Measurements from ENCODE around the gene RASGRF1.
"Not testable (repeated sequence)": the region's sequence is repeated elsewhere in the genome, so short reads cannot be mapped to it uniquely, and the experiment has no call there.

The RASGRF1 gene

GRCh38 chr15:79090487-79091203 is at the start of gene RASGRF1:
Gene RASGRF1 (minus strand): TSS chr15:79090780. CDS start chr15:79090498, 282 bp downstream.
- in situ Hi-C loops (cut with MboI; ENCODE audit: low sequenced_read_pairs) = no loop called here

DNA sequence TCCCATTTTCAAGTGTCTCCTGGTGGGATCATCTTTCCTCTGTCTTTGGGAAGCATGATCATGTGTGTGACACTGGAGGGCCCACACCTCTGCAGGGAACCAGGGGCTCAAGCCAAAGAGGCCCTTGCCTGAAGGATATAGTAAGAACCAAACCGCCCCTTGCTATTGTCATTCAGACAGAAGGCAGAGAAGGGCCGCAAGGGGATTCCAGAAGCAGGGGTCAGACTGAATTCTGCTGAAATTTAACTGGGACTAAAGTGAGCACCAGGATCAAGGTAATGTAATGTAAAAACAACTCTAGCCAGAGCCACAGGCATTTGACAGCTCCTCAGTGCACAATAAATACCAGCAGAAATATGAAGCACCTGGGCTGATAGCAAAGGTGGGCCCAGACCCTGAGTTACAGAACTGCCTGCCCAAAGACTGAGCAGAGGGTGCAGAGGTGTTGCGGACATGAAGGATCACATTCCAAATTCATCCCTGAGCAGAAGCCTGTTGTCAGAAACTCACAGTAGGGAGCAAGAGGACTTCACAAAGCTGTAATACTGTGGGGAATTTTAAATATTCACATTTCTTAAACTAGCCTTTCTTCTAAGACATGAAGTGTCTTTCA is 46.0 kb upstream of the RASGRF1 start:
- in situ Hi-C loops (cut with MboI; ENCODE audit: low sequenced_read_pairs) = no loop called here

DNA sequence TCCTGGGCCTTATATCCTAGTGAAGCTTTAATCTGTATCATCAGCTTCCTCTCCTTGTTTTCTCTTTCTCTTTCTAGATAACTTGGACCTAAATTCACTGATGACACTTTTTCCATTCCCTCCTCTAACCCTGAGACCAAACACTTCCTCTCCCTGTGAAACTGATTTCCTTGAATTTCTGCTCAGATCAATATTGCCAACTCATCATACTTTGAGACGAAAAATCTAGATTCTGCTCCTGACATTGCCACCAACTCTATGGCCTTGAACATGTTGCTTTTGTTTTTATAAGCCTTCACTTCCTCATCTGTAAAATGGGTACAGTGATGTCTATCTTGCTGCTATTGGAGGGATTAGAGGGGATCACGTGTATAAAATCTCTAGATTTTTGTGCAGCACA is 42.7 kb upstream of the RASGRF1 start:
- in situ Hi-C loops (cut with MboI; ENCODE audit: low sequenced_read_pairs) = no loop called here

DNA sequence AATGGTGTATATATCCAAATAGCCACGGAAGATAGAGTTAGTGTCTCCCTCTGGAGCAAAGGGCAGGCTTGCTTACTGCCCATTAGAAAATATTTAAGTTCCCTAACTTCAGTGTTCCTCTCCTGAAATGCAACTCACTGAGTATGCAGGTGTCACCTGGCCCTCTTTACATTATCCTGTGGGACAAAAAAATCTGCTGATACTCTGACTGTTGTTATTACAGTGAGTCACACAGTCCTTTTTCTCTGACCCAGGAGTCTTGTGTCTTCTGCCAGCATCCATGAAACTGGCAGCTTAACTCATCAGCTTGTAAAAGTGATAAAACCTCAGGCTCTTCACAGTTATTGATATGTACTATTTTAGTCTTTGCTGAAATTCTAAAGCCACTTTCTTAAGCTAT is 42.2 kb upstream of the RASGRF1 start:
- in situ Hi-C loops (cut with MboI; ENCODE audit: low sequenced_read_pairs) = no loop called here

DNA sequence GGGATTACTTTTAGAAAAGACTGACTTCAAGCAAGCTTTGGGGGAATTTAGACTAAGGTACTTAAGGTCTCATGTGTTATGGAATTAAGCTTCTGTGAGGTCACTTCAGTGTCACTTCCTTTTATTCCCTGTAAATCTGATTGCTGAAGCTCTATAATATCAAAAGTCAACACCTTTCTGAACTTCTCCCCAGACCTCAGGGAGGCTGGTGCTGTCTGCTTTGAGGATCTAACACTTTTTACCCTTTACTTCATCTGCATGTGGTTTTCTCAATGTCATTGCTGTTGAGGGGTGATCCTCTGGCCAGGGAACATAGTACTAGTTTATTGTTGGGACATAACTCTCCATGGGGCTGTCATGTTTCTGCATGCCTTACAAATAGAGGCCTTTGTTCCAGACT is 41.8 kb upstream of the RASGRF1 start:
- in situ Hi-C loops (cut with MboI; ENCODE audit: low sequenced_read_pairs) = no loop called here

DNA sequence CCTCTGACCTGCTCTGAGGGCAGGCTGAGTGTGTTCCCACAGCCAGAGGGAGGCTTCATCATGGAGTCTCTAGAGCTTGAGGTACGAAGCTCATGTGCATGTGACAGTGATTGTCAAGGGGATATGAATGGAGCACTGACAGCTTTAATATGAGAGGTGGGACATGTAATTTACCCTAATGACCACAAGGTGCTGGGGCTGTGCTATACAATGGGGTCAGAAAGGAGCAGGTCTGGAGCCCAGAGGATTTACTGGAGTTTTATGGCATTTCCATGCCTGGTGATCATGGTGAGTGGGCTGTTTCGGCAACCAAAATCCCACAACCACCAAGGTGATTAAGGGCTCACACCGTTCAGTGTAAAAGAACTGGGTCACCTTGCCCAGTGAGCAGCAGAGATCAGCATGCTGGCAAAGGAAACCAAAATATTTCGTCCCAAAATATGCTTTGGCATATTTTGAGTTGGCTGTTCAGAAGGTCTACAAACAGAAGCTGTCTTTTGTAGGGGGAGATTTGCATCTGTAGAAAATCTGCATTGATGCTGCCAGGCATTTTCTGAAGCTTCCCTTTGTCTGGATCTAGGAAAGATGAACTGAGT is 40.1 kb upstream of the RASGRF1 start:
- in situ Hi-C loops (cut with MboI; ENCODE audit: low sequenced_read_pairs) = no loop called here

DNA sequence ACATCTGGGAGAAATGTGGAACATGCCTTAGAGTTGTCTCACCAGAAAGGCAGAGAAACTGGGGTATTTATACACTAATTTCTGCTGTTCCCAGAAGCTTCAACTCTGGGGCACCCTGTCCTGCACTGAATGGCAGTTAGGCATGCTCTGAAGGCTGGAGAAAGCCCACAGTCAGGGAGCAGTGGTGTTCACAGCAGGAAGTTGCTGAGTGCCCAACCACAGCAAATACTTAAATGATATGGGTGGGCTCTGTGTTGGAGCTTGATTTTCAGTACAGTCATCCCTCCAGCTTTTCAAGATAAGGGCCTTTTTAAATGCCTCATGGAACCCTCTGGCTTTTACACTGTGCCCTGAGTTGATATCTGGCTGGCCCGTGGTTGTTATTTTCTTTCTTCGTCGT is 38.7 kb upstream of the RASGRF1 start:
- in situ Hi-C loops (cut with MboI; ENCODE audit: low sequenced_read_pairs) = no loop called here

GRCh38 chr15:79128556-79128955 is 38.0 kb upstream of the RASGRF1 start:
- in situ Hi-C loops (cut with MboI; ENCODE audit: low sequenced_read_pairs) = no loop called here

- in situ Hi-C loops (cut with MboI; ENCODE audit: low sequenced_read_pairs) = no loop called here
These were observed 33.8 kb upstream of the RASGRF1 start for GRCh38 chr15:79124388-79124787.

- in situ Hi-C loops (cut with MboI; ENCODE audit: low sequenced_read_pairs) = no loop called here
These were observed 32.4 kb upstream of the RASGRF1 start for GRCh38 chr15:79122991-79123390.

GRCh38 chr15:79122391-79122790 is 31.8 kb upstream of the RASGRF1 start:
- in situ Hi-C loops (cut with MboI; ENCODE audit: low sequenced_read_pairs) = no loop called here

DNA sequence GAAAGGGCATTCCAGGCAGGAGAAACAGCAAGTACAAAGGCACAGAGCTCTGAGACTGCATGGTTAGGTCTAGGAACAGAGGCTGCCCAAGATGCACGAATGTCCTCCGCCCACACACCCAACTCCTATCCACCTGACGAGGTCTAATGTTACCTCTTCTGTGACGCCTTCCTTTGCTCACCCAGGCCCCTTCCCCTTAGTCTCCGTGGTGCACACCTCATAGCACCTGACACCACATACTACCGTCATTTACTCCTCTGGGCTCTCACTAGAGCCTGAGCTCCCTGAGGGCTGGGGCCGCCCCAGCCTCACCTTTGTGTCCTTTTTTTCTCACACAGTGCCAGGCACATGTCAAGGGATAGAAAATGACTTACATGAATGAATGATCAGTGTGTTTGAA is 31.0 kb upstream of the RASGRF1 start:
- in situ Hi-C loops (cut with MboI; ENCODE audit: low sequenced_read_pairs) = no loop called here

DNA sequence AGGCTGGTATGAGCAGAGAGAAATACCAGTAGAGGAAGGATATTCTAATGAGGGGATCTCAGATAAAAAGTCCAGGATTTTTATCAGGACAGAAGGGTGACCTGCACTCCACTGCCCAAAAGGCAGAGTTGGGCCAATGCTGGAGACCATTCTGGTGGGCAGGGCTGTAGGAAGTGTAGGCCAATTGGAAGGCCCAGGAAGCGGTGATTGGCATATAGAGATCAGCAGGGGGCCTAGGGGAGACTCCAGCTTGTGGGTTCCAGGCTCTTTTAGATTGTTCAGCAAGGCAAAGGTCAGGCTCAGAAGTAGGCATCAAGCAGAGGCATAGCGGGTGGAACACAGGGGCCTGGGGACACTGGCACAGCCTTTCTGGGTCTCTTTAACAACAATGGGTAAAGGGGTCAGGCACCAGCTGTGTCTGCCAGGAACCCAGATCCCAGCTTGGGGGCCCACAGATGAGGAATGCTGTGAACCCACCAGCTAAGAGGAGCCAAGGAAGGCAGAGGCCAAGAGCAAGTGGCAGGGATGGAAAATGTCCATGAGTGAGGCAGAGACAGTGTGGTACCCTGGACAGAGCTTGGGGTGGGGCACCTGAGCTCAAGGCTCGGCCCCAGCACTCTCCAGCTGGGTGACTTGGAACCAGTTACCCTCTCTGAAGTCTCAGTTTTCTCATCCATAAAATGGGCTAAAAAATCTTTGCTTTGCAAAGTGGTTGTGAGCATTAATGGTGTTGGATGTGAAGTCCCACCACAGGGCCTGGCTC is 27.0 kb upstream of the RASGRF1 start:
- in situ Hi-C loops (cut with MboI; ENCODE audit: low sequenced_read_pairs) = no loop called here

GRCh38 chr15:79116771-79117170 is 26.2 kb upstream of the RASGRF1 start:
- in situ Hi-C loops (cut with MboI; ENCODE audit: low sequenced_read_pairs) = no loop called here

GRCh38 chr15:79115986-79116665 is 25.5 kb upstream of the RASGRF1 start:
- in situ Hi-C loops (cut with MboI; ENCODE audit: low sequenced_read_pairs) = no loop called here

- in situ Hi-C loops (cut with MboI; ENCODE audit: low sequenced_read_pairs) = no loop called here
These were observed 23.3 kb upstream of the RASGRF1 start for GRCh38 chr15:79113831-79114230.

DNA sequence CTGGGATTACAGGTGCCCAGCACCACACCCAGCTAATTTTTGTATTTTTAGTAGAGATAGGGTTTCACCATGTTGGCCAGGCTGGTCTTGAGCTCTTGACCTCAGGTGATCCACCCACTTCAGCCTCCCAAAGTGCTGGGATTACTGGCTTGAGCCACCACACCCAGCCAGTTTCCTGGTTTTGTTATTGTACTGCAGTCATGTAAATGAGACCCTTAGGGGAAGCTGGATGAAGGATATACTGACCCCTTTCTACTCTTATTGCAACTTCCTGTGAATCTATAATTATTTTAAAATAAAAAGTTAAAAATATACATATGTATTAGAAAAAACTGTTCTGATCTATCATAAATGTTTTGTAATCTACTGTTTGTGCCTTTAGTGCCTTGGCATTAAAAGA is 20.8 kb upstream of the RASGRF1 start:
- in situ Hi-C loops (cut with MboI; ENCODE audit: low sequenced_read_pairs) = not testable (repeated sequence)

GRCh38 chr15:79105141-79105540 is 14.6 kb upstream of the RASGRF1 start:
- in situ Hi-C loops (cut with MboI; ENCODE audit: low sequenced_read_pairs) = no loop called here

DNA sequence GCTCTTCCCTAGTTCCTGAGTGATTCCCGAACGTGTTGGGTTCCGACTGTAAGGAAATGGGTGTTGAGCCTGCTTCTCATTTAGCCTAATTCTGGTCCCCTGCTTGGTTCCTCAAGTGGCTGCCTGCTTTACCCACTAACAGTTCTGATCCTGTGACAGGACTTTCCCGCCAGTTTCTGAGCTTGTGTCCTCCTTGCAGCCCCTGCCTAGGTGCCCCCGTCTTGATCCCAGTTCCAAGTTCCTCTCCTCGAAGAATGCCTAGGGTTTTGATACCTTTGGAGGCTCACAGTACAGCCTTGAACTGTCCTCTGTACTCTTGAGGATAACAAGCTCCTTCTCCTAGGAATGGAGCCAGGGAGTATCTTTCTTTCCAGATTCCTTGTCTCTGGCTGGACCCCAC is 12.0 kb upstream of the RASGRF1 start:
- in situ Hi-C loops (cut with MboI; ENCODE audit: low sequenced_read_pairs) = no loop called here

DNA sequence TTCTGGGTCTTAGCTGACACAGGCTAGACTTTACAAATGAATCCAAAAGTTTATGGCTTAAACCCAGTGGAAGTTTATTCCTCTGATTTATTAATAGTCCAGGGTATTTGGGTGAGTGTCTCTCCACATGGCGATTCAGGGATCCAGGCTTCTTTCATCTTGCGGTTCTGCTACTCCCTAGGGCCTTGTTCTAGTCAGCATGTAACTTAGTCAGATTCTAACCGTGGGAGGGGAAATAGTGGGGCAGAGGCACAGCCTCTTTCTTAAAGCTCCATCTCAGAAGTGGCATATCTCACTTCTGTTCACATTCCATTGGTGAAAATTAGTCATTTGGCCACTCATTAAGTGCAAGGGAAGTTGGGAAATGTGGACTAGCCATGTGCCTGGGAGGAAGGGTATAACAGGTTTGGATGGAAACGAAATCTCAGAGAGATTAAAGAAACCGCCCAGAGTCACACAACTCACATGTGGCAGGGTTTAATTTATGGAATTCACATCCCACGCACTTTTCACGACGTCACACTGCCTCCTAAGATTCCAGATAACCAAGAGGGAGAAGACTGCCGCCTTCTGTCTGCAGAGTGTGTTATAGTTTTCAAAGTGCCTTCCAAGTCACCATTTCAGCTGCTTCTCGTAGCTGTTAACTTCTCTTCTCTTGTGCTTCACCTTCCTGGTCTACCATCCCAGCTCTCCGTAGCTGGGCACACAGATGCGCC is 11.4 kb upstream of the RASGRF1 start:
- in situ Hi-C loops (cut with MboI; ENCODE audit: low sequenced_read_pairs) = no loop called here
